Measurements from ENCODE around the gene PODNL1. TPM values are rescaled to one million over a fixed set of nuclear protein-coding genes. Genes with fewer than 3 reads are reported as not detected.

The PODNL1 gene
- total and polyA plus RNA-seq, 2 experiments from 2014 or later, result 0.24 TPM; not detected in 1

DNA sequence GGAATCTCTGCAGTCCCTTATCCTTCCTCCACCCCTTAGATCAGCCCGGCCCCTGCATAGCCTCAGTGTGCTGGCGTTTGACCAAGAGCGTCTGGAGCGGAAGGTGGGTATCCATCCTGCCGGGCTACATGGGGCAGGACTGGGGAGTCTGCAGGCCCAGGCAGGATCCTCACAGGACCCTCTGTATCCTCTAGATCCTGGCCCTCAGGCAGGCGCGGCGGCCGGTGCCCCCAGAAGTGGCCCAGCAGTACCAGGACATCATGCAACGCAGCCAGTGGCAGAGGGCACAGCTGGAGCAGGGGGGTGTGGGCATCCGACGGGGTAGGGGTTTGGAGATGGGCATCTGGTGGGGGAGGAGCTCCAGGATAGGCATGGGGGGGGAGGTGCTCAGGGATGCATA lies 8.9 kb downstream of the PODNL1 start (continued):
- TF ChIP-seq, protein P1, sequence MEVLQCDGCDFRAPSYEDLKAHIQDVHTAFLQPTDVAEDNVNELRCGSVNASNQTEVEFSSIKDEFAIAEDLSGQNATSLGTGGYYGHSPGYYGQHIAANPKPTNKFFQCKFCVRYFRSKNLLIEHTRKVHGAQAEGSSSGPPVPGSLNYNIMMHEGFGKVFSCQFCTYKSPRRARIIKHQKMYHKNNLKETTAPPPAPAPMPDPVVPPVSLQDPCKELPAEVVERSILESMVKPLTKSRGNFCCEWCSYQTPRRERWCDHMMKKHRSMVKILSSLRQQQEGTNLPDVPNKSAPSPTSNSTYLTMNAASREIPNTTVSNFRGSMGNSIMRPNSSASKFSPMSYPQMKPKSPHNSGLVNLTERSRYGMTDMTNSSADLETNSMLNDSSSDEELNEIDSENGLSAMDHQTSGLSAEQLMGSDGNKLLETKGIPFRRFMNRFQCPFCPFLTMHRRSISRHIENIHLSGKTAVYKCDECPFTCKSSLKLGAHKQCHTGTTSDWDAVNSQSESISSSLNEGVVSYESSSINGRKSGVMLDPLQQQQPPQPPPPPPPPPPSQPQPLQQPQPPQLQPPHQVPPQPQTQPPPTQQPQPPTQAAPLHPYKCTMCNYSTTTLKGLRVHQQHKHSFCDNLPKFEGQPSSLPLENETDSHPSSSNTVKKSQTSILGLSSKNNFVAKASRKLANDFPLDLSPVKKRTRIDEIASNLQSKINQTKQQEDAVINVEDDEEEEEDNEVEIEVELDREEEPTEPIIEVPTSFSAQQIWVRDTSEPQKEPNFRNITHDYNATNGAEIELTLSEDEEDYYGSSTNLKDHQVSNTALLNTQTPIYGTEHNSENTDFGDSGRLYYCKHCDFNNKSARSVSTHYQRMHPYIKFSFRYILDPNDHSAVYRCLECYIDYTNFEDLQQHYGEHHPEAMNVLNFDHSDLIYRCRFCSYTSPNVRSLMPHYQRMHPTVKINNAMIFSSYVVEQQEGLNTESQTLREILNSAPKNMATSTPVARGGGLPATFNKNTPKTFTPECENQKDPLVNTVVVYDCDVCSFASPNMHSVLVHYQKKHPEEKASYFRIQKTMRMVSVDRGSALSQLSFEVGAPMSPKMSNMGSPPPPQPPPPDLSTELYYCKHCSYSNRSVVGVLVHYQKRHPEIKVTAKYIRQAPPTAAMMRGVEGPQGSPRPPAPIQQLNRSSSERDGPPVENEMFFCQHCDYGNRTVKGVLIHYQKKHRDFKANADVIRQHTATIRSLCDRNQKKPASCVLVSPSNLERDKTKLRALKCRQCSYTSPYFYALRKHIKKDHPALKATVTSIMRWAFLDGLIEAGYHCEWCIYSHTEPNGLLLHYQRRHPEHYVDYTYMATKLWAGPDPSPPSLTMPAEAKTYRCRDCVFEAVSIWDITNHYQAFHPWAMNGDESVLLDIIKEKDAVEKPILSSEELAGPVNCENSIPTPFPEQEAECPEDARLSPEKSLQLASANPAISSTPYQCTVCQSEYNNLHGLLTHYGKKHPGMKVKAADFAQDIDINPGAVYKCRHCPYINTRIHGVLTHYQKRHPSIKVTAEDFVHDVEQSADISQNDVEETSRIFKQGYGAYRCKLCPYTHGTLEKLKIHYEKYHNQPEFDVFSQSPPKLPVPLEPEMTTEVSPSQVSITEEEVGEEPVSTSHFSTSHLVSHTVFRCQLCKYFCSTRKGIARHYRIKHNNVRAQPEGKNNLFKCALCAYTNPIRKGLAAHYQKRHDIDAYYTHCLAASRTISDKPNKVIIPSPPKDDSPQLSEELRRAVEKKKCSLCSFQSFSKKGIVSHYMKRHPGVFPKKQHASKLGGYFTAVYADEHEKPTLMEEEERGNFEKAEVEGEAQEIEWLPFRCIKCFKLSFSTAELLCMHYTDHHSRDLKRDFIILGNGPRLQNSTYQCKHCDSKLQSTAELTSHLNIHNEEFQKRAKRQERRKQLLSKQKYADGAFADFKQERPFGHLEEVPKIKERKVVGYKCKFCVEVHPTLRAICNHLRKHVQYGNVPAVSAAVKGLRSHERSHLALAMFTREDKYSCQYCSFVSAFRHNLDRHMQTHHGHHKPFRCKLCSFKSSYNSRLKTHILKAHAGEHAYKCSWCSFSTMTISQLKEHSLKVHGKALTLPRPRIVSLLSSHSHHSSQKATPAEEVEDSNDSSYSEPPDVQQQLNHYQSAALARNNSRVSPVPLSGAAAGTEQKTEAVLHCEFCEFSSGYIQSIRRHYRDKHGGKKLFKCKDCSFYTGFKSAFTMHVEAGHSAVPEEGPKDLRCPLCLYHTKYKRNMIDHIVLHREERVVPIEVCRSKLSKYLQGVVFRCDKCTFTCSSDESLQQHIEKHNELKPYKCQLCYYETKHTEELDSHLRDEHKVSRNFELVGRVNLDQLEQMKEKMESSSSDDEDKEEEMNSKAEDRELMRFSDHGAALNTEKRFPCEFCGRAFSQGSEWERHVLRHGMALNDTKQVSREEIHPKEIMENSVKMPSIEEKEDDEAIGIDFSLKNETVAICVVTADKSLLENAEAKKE (CRISPR knock-in tag; IDR thresholded peaks at IDR 0.05), result no peak
- TF ChIP-seq EZH2 (IDR thresholded peaks at IDR 0.05; ENCODE audit: low read depth, unreplicated experiment) (no peak), NANOG (IDR thresholded peaks at IDR 0.05; ENCODE audit: borderline replicate concordance) (no peak)
- TF ChIP-seq, protein P2, sequence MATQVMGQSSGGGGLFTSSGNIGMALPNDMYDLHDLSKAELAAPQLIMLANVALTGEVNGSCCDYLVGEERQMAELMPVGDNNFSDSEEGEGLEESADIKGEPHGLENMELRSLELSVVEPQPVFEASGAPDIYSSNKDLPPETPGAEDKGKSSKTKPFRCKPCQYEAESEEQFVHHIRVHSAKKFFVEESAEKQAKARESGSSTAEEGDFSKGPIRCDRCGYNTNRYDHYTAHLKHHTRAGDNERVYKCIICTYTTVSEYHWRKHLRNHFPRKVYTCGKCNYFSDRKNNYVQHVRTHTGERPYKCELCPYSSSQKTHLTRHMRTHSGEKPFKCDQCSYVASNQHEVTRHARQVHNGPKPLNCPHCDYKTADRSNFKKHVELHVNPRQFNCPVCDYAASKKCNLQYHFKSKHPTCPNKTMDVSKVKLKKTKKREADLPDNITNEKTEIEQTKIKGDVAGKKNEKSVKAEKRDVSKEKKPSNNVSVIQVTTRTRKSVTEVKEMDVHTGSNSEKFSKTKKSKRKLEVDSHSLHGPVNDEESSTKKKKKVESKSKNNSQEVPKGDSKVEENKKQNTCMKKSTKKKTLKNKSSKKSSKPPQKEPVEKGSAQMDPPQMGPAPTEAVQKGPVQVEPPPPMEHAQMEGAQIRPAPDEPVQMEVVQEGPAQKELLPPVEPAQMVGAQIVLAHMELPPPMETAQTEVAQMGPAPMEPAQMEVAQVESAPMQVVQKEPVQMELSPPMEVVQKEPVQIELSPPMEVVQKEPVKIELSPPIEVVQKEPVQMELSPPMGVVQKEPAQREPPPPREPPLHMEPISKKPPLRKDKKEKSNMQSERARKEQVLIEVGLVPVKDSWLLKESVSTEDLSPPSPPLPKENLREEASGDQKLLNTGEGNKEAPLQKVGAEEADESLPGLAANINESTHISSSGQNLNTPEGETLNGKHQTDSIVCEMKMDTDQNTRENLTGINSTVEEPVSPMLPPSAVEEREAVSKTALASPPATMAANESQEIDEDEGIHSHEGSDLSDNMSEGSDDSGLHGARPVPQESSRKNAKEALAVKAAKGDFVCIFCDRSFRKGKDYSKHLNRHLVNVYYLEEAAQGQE (IDR thresholded peaks at IDR 0.05; ENCODE audit: unreplicated experiment), result no peak

DNA sequence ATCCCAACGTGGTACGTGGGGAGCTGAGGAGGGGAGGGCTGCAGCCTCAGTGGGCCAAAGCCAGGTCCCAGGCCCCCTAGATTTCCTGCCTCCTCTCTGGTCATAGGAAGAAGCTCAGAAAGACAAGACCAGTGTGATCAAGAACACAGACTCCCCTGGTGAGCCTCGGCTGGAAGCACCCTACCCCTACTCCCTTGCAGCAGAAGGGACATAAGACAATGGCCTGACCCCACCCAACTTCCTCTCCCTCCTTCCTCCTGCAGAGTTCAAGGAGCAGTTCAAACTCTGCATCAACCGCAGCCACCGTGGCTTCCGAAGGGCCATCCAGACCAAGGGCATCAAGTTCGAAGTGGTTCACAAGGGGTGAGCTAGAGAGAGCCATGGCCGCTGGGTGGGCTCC lies 11.5 kb downstream of the PODNL1 start:
- no peaks in the 10 kb centered on the region; the same call in 2 of the 3 replicates for H3K4me1 Mint-ChIP-seq
- H3K27ac Mint-ChIP-seq, result no peak overlapping the region
- no peak overlapping the region for H3K4me3 ChIP-seq
- H3F3A ChIP-seq (replicated peaks; ENCODE audit: low read depth), result no peaks in the 10 kb centered on the region
- no peak overlapping the region for H3K4me3 Mint-ChIP-seq
- H3K9me3 Mint-ChIP-seq, result no peaks in the 10 kb centered on the region
- H3K27me3 Mint-ChIP-seq (ENCODE audit: insufficient read depth, low read depth, poor library complexity), result peaks cover 3% of the 10 kb centered on the region
- H2AFZ ChIP-seq, result no peak overlapping the region
- TF ChIP-seq, protein P1 (CRISPR knock-in tag; IDR thresholded peaks at IDR 0.05), result no peak
- H3K4me2 ChIP-seq, result no peak overlapping the region
- no peaks in the 10 kb centered on the region for H3K27me3 ChIP-seq (ENCODE audit: insufficient read depth)
- H3K36me3 ChIP-seq (ENCODE audit: insufficient read depth), result peaks cover 12% of the 10 kb centered on the region; the same call in 1 of the 2 replicates
- H3K79me2 ChIP-seq (replicated peaks; ENCODE audit: insufficient read depth), result no peaks in the 10 kb centered on the region
- no peak overlapping the region for H3K27ac ChIP-seq (ENCODE audit: low read depth)
- no peak for ATAC-seq
- H3K4me1 ChIP-seq (ENCODE audit: insufficient read depth), result no peaks in the 10 kb centered on the region
- DNase-seq (ENCODE audit: low spot score), result no peak
- H3K36me3 Mint-ChIP-seq (ENCODE audit: low read depth), result peaks cover 46% of the 10 kb centered on the region
- H3K9me2 ChIP-seq (ENCODE audit: insufficient read depth), result no peaks in the 10 kb centered on the region
- peaks cover 2% of the 10 kb centered on the region for H4K20me1 ChIP-seq (replicated peaks; ENCODE audit: insufficient read depth)
